ENCODE results near the gene AGTPBP1.

The AGTPBP1 gene

GRCh38 chr9:85502815-85503655, 238.7 kb downstream of the AGTPBP1 start:
- DNase-seq (ENCODE audit: low read depth, low spot score), result no peak

GRCh38 chr9:85501882-85502281, 239.9 kb downstream of the AGTPBP1 start:
- DNase-seq (ENCODE audit: low read depth, low spot score), result no peak

- no peak for DNase-seq (ENCODE audit: low read depth, low spot score)
These were observed 240.3 kb downstream of the AGTPBP1 start for GRCh38 chr9:85501456-85501855.

All from astrocyte of the hippocampus (primary cell).